ENCODE results near the gene ITPRIP.
A peak's percentile ranks its signal among the peaks of the same experiment; 100 is the strongest.

Gene ITPRIP

GRCh38 chr10:104337985-104338735 lies at the start of gene ITPRIP:
ITPRIP (minus strand) TSS chr10:104338465; CDS start chr10:104316051, 22,414 bp downstream.
- TF ChIP-seq CTCF (IDR thresholded peaks at IDR 0.05; ENCODE audit: low read depth, low read length, missing control alignments) = no peak
- no peak for DNase-seq (ENCODE audit: extremely low read depth, low read depth)
- peak within 1 kb of the TSS; percentile 90 for H3K4me3 ChIP-seq (replicated peaks; ENCODE audit: low read depth, low read length)

GRCh38 chr10:104387130-104387888 lies 49.0 kb upstream of the ITPRIP start:
- DNase-seq (ENCODE audit: extremely low read depth, low read depth) = no peak
- TF ChIP-seq CTCF (IDR thresholded peaks at IDR 0.05; ENCODE audit: low read depth, low read length, missing control alignments) = no peak
- H3K4me3 ChIP-seq (replicated peaks; ENCODE audit: low read depth, low read length) = no peak overlapping the region

GRCh38 chr10:104380336-104380735 lies 42.1 kb upstream of the ITPRIP start:
- no peak for TF ChIP-seq CTCF (IDR thresholded peaks at IDR 0.05; ENCODE audit: low read depth, low read length, missing control alignments)
- no peak overlapping the region for H3K4me3 ChIP-seq (replicated peaks; ENCODE audit: low read depth, low read length)
- no peak for DNase-seq (ENCODE audit: extremely low read depth, low read depth)

GRCh38 chr10:104376784-104377300 lies 38.6 kb upstream of the ITPRIP start:
- H3K4me3 ChIP-seq (replicated peaks; ENCODE audit: low read depth, low read length) = no peak overlapping the region
- no peak for DNase-seq (ENCODE audit: extremely low read depth, low read depth)
- no peak for TF ChIP-seq CTCF (IDR thresholded peaks at IDR 0.05; ENCODE audit: low read depth, low read length, missing control alignments)

GRCh38 chr10:104374591-104374990 lies 36.3 kb upstream of the ITPRIP start:
- no peak for TF ChIP-seq CTCF (IDR thresholded peaks at IDR 0.05; ENCODE audit: low read depth, low read length, missing control alignments)
- no peak overlapping the region for H3K4me3 ChIP-seq (replicated peaks; ENCODE audit: low read depth, low read length)
- DNase-seq (ENCODE audit: extremely low read depth, low read depth) = no peak

GRCh38 chr10:104371753-104372152 lies 33.5 kb upstream of the ITPRIP start:
- TF ChIP-seq CTCF (IDR thresholded peaks at IDR 0.05; ENCODE audit: low read depth, low read length, missing control alignments) = no peak
- no peak for DNase-seq (ENCODE audit: extremely low read depth, low read depth)
- no peak overlapping the region for H3K4me3 ChIP-seq (replicated peaks; ENCODE audit: low read depth, low read length)
